Hepatocyte (in vitro differentiated cells): ENCODE measurements around the gene OR51F2.

Experiments
- CTCF ChIP-seq: fragments of 200-600 bp; sonication (generic); IDR thresholded peaks from 2 replicates; pipeline ENCODE4 v1.5.1; 2016; ENCODE audit warnings: antibody characterized with exemption, mild to moderate bottlenecking; ENCODE audit not compliant: poor library complexity
- EZH2 ChIP-seq: fragments of 200-600 bp; sonication (generic); IDR thresholded peaks from 2 replicates; pipeline ENCODE4 v1.6.1; 2016; ENCODE audit warnings: antibody characterized with exemption, mild to moderate bottlenecking, borderline replicate concordance
- EZH2phosphoT487 ChIP-seq: fragments of 200-600 bp; sonication (generic); IDR thresholded peaks from one replicate; pipeline ENCODE4 v1.6.1; 2018; ENCODE audit warnings: antibody characterized with exemption, mild to moderate bottlenecking, low read depth, moderate library complexity; ENCODE audit not compliant: unreplicated experiment, severe bottlenecking

DNA sequence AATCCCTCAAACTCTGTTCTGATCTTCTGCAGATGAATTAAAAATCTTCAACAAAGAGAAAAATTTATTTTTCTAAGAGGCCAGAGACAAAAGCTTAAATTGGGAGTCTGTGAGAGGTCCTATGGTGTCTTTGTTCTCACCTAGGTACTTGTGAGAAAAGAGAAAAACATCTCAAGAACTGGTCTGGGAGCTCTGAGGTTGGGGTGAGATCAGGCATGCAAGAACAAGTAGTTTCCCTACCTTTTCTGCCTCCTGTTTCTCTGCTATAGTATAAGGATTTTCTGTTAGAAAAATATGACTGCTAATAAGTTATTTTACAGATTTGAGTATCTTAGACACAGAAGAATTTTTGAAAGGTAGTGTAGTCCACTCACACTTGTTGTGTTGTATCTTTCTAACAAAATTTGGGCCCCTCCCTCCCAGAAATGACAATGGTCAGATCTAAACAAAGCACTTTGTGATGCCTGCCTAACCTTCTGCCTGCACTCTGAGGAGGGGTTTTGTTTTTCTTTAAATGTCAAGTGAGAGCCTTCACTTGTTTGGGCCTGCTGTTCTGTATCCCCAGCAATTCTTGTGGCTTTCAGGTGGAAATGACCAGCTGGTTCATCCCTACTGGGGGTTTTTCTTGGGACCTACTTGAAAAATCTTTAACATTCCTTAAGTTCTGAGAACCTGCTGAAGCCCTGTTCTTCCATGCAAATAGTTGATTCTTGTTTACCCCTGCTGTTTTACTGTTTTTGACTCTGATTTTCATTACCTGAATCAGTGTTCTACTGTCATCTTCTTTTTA lies 41.5 kb downstream of the OR51F2 start:
- TF ChIP-seq EZH2phosphoT487, result no peak
- TF ChIP-seq EZH2, result no peak
- TF ChIP-seq CTCF, result no peak
